ENCODE data around the gene USH1G.
"Not testable (repeated sequence)": the region's sequence is repeated elsewhere in the genome, so short reads cannot be mapped to it uniquely, and the experiment has no call there.

Gene USH1G

GRCh38 chr17:74925242-74925641 lies 2.2 kb upstream of the USH1G start:
- no peak for DNase-seq

GRCh38 chr17:74924250-74924948 lies 1.3 kb upstream of the USH1G start, which contains the start of gene OTOP2:
OTOP2 (plus strand) TSS chr17:74924273; CDS start chr17:74924633, 360 bp downstream.
- DNase-seq, result no peak

- peak; percentile 68 for DNase-seq
Observed at GRCh38 chr17:74923538-74924249, 639 bp upstream of the USH1G start.

GRCh38 chr17:74922172-74922571 lies 883 bp downstream of the USH1G start:
- no peak for DNase-seq

- no peak for DNase-seq
Observed at GRCh38 chr17:74921769-74922168, 1.3 kb downstream of the USH1G start.

GRCh38 chr17:74921026-74921681 lies 1.9 kb downstream of the USH1G start:
- no peak for DNase-seq

- no peak for DNase-seq
Observed at GRCh38 chr17:74920642-74921025, 2.4 kb downstream of the USH1G start.

- no peak for DNase-seq
Observed at GRCh38 chr17:74920306-74920620, 2.8 kb downstream of the USH1G start.

GRCh38 chr17:74919440-74920305 lies 3.4 kb downstream of the USH1G start:
- no peak for DNase-seq

GRCh38 chr17:74918906-74919305 lies 4.1 kb downstream of the USH1G start:
- no peak for DNase-seq

GRCh38 chr17:74917430-74917829 lies 5.6 kb downstream of the USH1G start:
- no peak for DNase-seq

GRCh38 chr17:74916851-74917199 lies 6.2 kb downstream of the USH1G start:
- no peak for DNase-seq

GRCh38 chr17:74916136-74916850 lies 6.8 kb downstream of the USH1G start:
- no peak for DNase-seq

- not testable (repeated sequence) for DNase-seq
Observed at GRCh38 chr17:74911423-74911822, 11.6 kb downstream of the USH1G start.

GRCh38 chr17:74909097-74909496 lies 14.0 kb downstream of the USH1G start:
- DNase-seq, result not testable (repeated sequence)

GRCh38 chr17:74907012-74907411 lies 16.0 kb downstream of the USH1G start:
- no peak for DNase-seq

GRCh38 chr17:74906214-74906793 lies 16.8 kb downstream of the USH1G start:
- DNase-seq, result not testable (repeated sequence)

GRCh38 chr17:74904687-74905409 lies 18.2 kb downstream of the USH1G start:
- DNase-seq, result no peak

GRCh38 chr17:74903671-74904070 lies 19.4 kb downstream of the USH1G start:
- no peak for DNase-seq

- no peak for DNase-seq
Observed at GRCh38 chr17:74903034-74903433, 20.0 kb downstream of the USH1G start.

GRCh38 chr17:74901353-74902135 lies 21.5 kb downstream of the USH1G start:
- no peak for DNase-seq

Data from activated gamma-delta T cell treated with Interleukin-2 at 50 U/mL for 16 hours (primary cell).